Gastrocnemius medialis (tissue), 4 donors: ENCODE measurements around the gene NRL.

Experiments
- POLR2A ChIP-seq, 2 donors: fragments of 450-650 bp; IDR thresholded peaks; one replicate each; pipeline ENCODE4 v1.6.1; 2017; ENCODE audit warnings: antibody characterized with exemption in 2 of 2, mild to moderate bottlenecking in 2 of 2, moderate library complexity in 2 of 2
- TF ChIP-seq, protein P1 (sequence below), 5 experiments: fragments of 450-650 bp in 3 of 5; fragments of 200-600 bp in 2 of 5; sonication (generic) in 2 of 5; IDR thresholded peaks in 4 of 5; conservative IDR thresholded peaks in 1 of 5; 1 replicate in 4 of 5; 2 replicates in 1 of 5; pipeline ENCODE4 v1.5.1; 2016 to 2019; ENCODE audit warnings: antibody characterized with exemption in 5 of 5, mild to moderate bottlenecking in 3 of 5, moderate library complexity in 3 of 5

DNA sequence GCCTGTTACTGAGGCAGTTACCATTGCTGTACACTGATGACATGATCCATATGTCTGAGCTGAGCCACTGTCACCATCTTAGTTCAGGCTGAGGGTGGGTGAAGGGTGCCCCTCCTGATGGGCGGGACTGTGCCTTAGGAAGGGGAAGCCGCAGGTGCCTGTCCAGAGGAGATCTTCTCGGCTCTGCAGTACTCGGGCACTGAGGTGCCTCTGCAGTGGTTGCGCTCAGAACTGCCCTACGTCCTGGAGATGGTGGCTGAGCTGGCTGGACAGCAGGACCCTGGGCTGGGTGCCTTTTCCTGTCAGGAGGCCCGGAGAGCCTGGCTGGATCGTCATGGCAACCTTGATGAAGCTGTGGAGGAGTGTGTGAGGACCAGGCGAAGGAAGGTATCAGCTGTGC, 36.2 kb upstream of the NRL start:
- TF ChIP-seq, protein P1, sequence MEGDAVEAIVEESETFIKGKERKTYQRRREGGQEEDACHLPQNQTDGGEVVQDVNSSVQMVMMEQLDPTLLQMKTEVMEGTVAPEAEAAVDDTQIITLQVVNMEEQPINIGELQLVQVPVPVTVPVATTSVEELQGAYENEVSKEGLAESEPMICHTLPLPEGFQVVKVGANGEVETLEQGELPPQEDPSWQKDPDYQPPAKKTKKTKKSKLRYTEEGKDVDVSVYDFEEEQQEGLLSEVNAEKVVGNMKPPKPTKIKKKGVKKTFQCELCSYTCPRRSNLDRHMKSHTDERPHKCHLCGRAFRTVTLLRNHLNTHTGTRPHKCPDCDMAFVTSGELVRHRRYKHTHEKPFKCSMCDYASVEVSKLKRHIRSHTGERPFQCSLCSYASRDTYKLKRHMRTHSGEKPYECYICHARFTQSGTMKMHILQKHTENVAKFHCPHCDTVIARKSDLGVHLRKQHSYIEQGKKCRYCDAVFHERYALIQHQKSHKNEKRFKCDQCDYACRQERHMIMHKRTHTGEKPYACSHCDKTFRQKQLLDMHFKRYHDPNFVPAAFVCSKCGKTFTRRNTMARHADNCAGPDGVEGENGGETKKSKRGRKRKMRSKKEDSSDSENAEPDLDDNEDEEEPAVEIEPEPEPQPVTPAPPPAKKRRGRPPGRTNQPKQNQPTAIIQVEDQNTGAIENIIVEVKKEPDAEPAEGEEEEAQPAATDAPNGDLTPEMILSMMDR (IDR thresholded peaks at IDR 0.05 in 4 of 5, conservative IDR thresholded peaks at IDR 0.05 in 1 of 5), result no peak
- TF ChIP-seq POLR2A (IDR thresholded peaks at IDR 0.05), result no peak
